HEK293 (cell line): ENCODE data around the gene PRC1.
A peak's percentile ranks its signal among the peaks of the same experiment; 100 is the strongest.

ENCODE experiments used
- ELK4 ChIP-seq: IDR thresholded peaks from 2 replicates; pipeline ENCODE4 v1.6.1; 2011; ENCODE audit warnings: mild to moderate bottlenecking, low read depth, low read length, borderline replicate concordance
- IKZF3 ChIP-seq: fragments of 450-650 bp; IDR thresholded peaks from 2 replicates; pipeline ENCODE4 v1.5.0; 2018; ENCODE audit warnings: missing biosample characterization, mild to moderate bottlenecking, missing genetic modification characterization, moderate library complexity
- KLF17 ChIP-seq: fragments of 450-650 bp; formaldehyde crosslinking; IDR thresholded peaks from 2 replicates; pipeline ENCODE4 v1.5.1; 2016; ENCODE audit warnings: missing biosample characterization, missing genetic modification characterization
- KLF7 ChIP-seq: fragments of 450-650 bp; formaldehyde crosslinking; IDR thresholded peaks from 2 replicates; pipeline ENCODE4 v1.5.1; 2016; ENCODE audit warnings: missing biosample characterization, missing genetic modification characterization, borderline replicate concordance
- SALL2 ChIP-seq: fragments of 450-650 bp; formaldehyde crosslinking; IDR thresholded peaks from 2 replicates; pipeline ENCODE4 v1.5.0; 2017; ENCODE audit warnings: missing biosample characterization, mild to moderate bottlenecking, missing genetic modification characterization, borderline replicate concordance
- YY1 ChIP-seq: fragments of 450-650 bp; formaldehyde crosslinking; IDR thresholded peaks from 2 replicates; pipeline ENCODE4 v1.5.1; 2018; ENCODE audit warnings: missing biosample characterization, missing genetic modification characterization
- ZBTB10 ChIP-seq: fragments of 450-650 bp; formaldehyde crosslinking; IDR thresholded peaks from 2 replicates; pipeline ENCODE4 v1.5.1; 2016; ENCODE audit warnings: missing biosample characterization, missing genetic modification characterization
- ZBTB49 ChIP-seq: fragments of 450-650 bp; formaldehyde crosslinking; IDR thresholded peaks from 2 replicates; pipeline ENCODE4 v1.5.1; 2016; ENCODE audit warnings: missing biosample characterization, missing genetic modification characterization, low read depth
- ZBTB8A ChIP-seq: fragments of 450-650 bp; formaldehyde crosslinking; IDR thresholded peaks from 2 replicates; pipeline ENCODE4 v1.5.1; 2016; ENCODE audit warnings: missing biosample characterization, missing genetic modification characterization
- ZFP41 ChIP-seq: fragments of 450-650 bp; formaldehyde crosslinking; IDR thresholded peaks from 2 replicates; pipeline ENCODE4 v1.5.1; 2016; ENCODE audit warnings: missing biosample characterization, missing genetic modification characterization, borderline replicate concordance
- ZIC2 ChIP-seq: fragments of 450-650 bp; formaldehyde crosslinking; IDR thresholded peaks from 2 replicates; pipeline ENCODE4 v1.5.1; 2016; ENCODE audit warnings: missing biosample characterization, missing genetic modification characterization
- ZNF121 ChIP-seq: fragments of 450-650 bp; formaldehyde crosslinking; IDR thresholded peaks from 2 replicates; pipeline ENCODE4 v1.5.1; 2016; ENCODE audit warnings: missing biosample characterization, missing genetic modification characterization
- ZNF184 ChIP-seq: fragments of 450-650 bp; IDR thresholded peaks from 2 replicates; pipeline ENCODE4 v1.5.1; 2018; ENCODE audit warnings: missing biosample characterization, mild to moderate bottlenecking, missing genetic modification characterization
- ZNF274 ChIP-seq, 2 experiments: fragments of 200-500 bp in 1 of 2; fragments of 450-650 bp in 1 of 2; sonication (Bioruptor generic) in 1 of 2; formaldehyde crosslinking in 1 of 2; IDR thresholded peaks; 2 replicates each; pipeline versions ENCODE4 v1.5.1 to v1.6.1; 2014 to 2016; ENCODE audit warnings: borderline replicate concordance in 1 of 2, inconsistent platforms in 1 of 2, low read length in 1 of 2, missing biosample characterization in 1 of 2, missing genetic modification characterization in 1 of 2
- ZNF335 ChIP-seq: fragments of 450-650 bp; formaldehyde crosslinking; conservative IDR thresholded peaks from 2 replicates; pipeline ENCODE4 v1.5.1; 2016; ENCODE audit warnings: missing biosample characterization, missing genetic modification characterization
- ZNF366 ChIP-seq: fragments of 450-650 bp; formaldehyde crosslinking; conservative IDR thresholded peaks from 2 replicates; pipeline ENCODE4 v1.5.1; 2016; ENCODE audit warnings: missing biosample characterization, missing genetic modification characterization
- ZNF391 ChIP-seq: fragments of 450-650 bp; formaldehyde crosslinking; IDR thresholded peaks from 2 replicates; pipeline ENCODE4 v1.5.1; 2016; ENCODE audit warnings: low read depth, missing biosample characterization, missing genetic modification characterization, borderline replicate concordance
- ZNF529 ChIP-seq: fragments of 450-650 bp; formaldehyde crosslinking; IDR thresholded peaks from 2 replicates; pipeline ENCODE4 v1.5.1; 2017; ENCODE audit warnings: missing genetic modification characterization, missing biosample characterization; ENCODE audit not compliant: insufficient replicate concordance
- ZNF585B ChIP-seq: fragments of 450-650 bp; formaldehyde crosslinking; IDR thresholded peaks from 2 replicates; pipeline ENCODE4 v1.5.1; 2016; ENCODE audit warnings: missing biosample characterization, missing genetic modification characterization
- ZNF623 ChIP-seq: fragments of 450-650 bp; formaldehyde crosslinking; IDR thresholded peaks from 2 replicates; pipeline ENCODE4 v1.5.1; 2016; ENCODE audit warnings: missing biosample characterization, missing genetic modification characterization
- ZNF768 ChIP-seq: fragments of 450-650 bp; formaldehyde crosslinking; IDR thresholded peaks from 2 replicates; pipeline ENCODE4 v1.5.1; 2018; ENCODE audit warnings: missing biosample characterization, mild to moderate bottlenecking, missing genetic modification characterization
- ZNF776 ChIP-seq: fragments of 450-650 bp; formaldehyde crosslinking; IDR thresholded peaks from 2 replicates; pipeline ENCODE4 v1.5.0; 2017; ENCODE audit warnings: missing biosample characterization, missing genetic modification characterization, borderline replicate concordance
- ZNF785 ChIP-seq: fragments of 450-650 bp; formaldehyde crosslinking; IDR thresholded peaks from 2 replicates; pipeline ENCODE4 v1.5.1; 2016; ENCODE audit warnings: missing biosample characterization, missing genetic modification characterization
- ZNF837 ChIP-seq: fragments of 450-650 bp; formaldehyde crosslinking; IDR thresholded peaks from 2 replicates; pipeline ENCODE4 v1.5.1; 2016; ENCODE audit warnings: missing biosample characterization, missing genetic modification characterization
- ZSCAN18 ChIP-seq: fragments of 450-650 bp; formaldehyde crosslinking; IDR thresholded peaks from 2 replicates; pipeline ENCODE4 v1.5.1; 2016; ENCODE audit warnings: missing biosample characterization, missing genetic modification characterization
- ZSCAN5A ChIP-seq: fragments of 450-650 bp; formaldehyde crosslinking; IDR thresholded peaks from 2 replicates; pipeline ENCODE4 v1.5.1; 2016; ENCODE audit warnings: missing biosample characterization, missing genetic modification characterization

PRC1 gene

GRCh38 chr15:90994417-90995311 lies at the start of gene PRC1 (continued):
- TF ChIP-seq ZBTB49 (tag by site-specific recombination) (no peak), ZNF585B (tag by site-specific recombination) (no peak), ZSCAN5A (tag by site-specific recombination) (no peak), ZNF274 (IDR thresholded peaks at IDR 0.05; ENCODE audit: low read length) (no peak), ZNF274 (tag by site-specific recombination; IDR thresholded peaks at IDR 0.05; ENCODE audit: borderline replicate concordance) (no peak), ZNF391 (tag by site-specific recombination) (peak; percentile 59; the same call in 1 of the 2 replicates), ZBTB10 (tag by site-specific recombination) (peak; percentile 92), YY1 (peak; percentile 69), ZNF837 (tag by site-specific recombination) (no peak), ZNF623 (tag by site-specific recombination) (0 out of 2 replicates have a peak, but pooled peaks have one; percentile 10), ELK4 (no peak), KLF17 (peak; percentile 98), IKZF3 (tag by site-specific recombination) (peak; percentile 100), ZNF121 (tag by site-specific recombination) (0 out of 2 replicates have a peak, but pooled peaks have one; percentile 36), ZNF184 (tag by site-specific recombination) (0 out of 2 replicates have a peak, but pooled peaks have one; percentile 31), ZBTB8A (tag by site-specific recombination) (peak; percentile 70), ZSCAN18 (tag by site-specific recombination) (no peak; the same call in 1 of the 2 replicates), SALL2 (tag by site-specific recombination) (no peak), ZFP41 (tag by site-specific recombination) (no peak), ZNF785 (tag by site-specific recombination) (no peak), ZNF335 (tag by site-specific recombination) (peak; percentile 60; the same call in 1 of the 2 replicates), KLF7 (tag by site-specific recombination) (peak; percentile 91; the same call in 1 of the 2 replicates), ZIC2 (tag by site-specific recombination) (peak; percentile 51), ZNF776 (no peak), ZNF366 (tag by site-specific recombination) (peak; percentile 39; the same call in 1 of the 2 replicates), ZNF768 (no peak), ZNF529 (tag by site-specific recombination) (no peak)
